ENCODE results near the gene STXBP1. TPM values are rescaled to one million over a fixed set of nuclear protein-coding genes. Genes with fewer than 3 reads are reported as not detected.

STXBP1 gene
- total and polyA plus RNA-seq, 9 of the 15 experiments (the other 6 are each of a cell fraction or from before 2014, with no cell fraction given): 4.6 to 35.1 (median 9.7) TPM

DNA sequence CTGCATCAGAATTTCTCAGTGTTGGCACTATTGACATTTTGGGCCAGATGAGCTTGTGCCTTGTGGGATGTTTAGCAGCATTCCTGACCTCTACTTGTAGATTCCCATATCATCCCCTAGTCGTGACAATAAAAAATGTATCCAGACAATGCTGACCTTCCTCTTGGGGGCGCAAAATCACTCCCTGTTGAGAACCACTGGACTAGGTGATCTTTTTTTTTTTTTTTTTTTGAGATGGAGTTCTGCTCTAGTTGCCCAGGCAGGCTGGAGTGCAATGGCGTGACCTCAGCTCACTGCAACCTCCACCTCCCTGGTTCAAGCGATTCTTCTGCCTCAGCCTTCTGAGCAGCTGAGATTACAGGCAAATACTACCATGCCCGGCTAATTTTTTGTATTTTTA is 22.6 kb downstream of the STXBP1 start:
- ChIA-PET POLR2A (no interaction called here), CTCF (ENCODE audit: low intra/inter-chr PET ratio) (interaction anchor here (0.6 to 1.4 kb wide), 3 partner anchors 17 to 489 kb away, joined by 3 to 4 read pairs (median 3); partner anchors contain the start of gene TOR2A)
- DNase-seq (ENCODE audit: extremely low read depth in 1 of 4, low spot score in 3 of 4) (peak in 1 of 4 experiments; percentile 65), FAIRE-seq (peak; percentile 87), ATAC-seq (peak; percentile 74)
- intact Hi-C loops (cut with micrococcal nuclease): loop anchor here (2.0 kb wide), 1 partner anchor 100 kb away; the partner anchor contains the start of gene TOR2A
- H2AFZ ChIP-seq (ENCODE audit: low read depth, low read length): no peak overlapping the region
- H3K9me3 ChIP-seq (replicated peaks; ENCODE audit: control insufficient read depth, insufficient read depth, low read depth, low read length): no peaks in the 10 kb centered on the region
- no peak overlapping the region for H3K27ac ChIP-seq (ENCODE audit: extremely low read depth, low read depth, low read length)
- no peaks in the 10 kb centered on the region for H3K9me1 ChIP-seq (ENCODE audit: control insufficient read depth, insufficient read depth, low read length)
- WGBS (ENCODE audit: insufficient coverage, low coverage, missing lambda C conversion rate): 27% methylated on average over 5 of the region's 5 CpGs
- H4K20me1 ChIP-seq (replicated peaks; ENCODE audit: control insufficient read depth, insufficient read depth, low read length): no peaks in the 10 kb centered on the region
- no peaks in the 10 kb centered on the region for H3K36me3 ChIP-seq (ENCODE audit: control insufficient read depth, insufficient read depth, low read length)
- BruUV-seq (replicated peaks): no TSS peak
- no peak overlapping the region for H3K4me3 ChIP-seq
- in situ Hi-C loops (cut with MboI): no loop called here
- no peak overlapping the region for H3K4me2 ChIP-seq (ENCODE audit: insufficient read depth, low read length)
- no peak overlapping the region for H3K9ac ChIP-seq (ENCODE audit: insufficient read depth in 1 of 2, low read depth in 2 of 2, low read length in 2 of 2)
- H3K27me3 ChIP-seq (ENCODE audit: control insufficient read depth in 2 of 2, insufficient read depth in 2 of 2, low read length in 2 of 2): no peaks in the 10 kb centered on the region
- H3K4me1 ChIP-seq (replicated peaks in 1 of 2; ENCODE audit: control insufficient read depth in 2 of 2, insufficient read depth in 2 of 2, low read length in 2 of 2): peaks cover 7 to 16% of the 10 kb centered on the region in 2 experiments; a peak in 4 of 5 replicates
- no peaks in the 10 kb centered on the region; the same call in 2 of the 3 replicates for H3K79me2 ChIP-seq (ENCODE audit: control insufficient read depth, insufficient read depth, low read length)
- TF ChIP-seq SRSF1 (IDR thresholded peaks at IDR 0.05; ENCODE audit: low read depth, low read length): no peak
- TF ChIP-seq JUND (IDR thresholded peaks at IDR 0.05; ENCODE audit: borderline replicate concordance, low read depth, low read length): 0 out of 2 replicates have a peak, but pooled peaks have one; percentile 9
- TF ChIP-seq JUND (tag; IDR thresholded peaks at IDR 0.05; ENCODE audit: borderline replicate concordance, low read depth, low read length): no peak
- TF ChIP-seq MTF1 (CRISPR knock-in tag; IDR thresholded peaks at IDR 0.05; ENCODE audit: borderline replicate concordance): no peak
- TF ChIP-seq ZFP1 (CRISPR knock-in tag; IDR thresholded peaks at IDR 0.05): no peak
- no peak for TF ChIP-seq GATAD2A (IDR thresholded peaks at IDR 0.05)
- TF ChIP-seq, protein P1, sequence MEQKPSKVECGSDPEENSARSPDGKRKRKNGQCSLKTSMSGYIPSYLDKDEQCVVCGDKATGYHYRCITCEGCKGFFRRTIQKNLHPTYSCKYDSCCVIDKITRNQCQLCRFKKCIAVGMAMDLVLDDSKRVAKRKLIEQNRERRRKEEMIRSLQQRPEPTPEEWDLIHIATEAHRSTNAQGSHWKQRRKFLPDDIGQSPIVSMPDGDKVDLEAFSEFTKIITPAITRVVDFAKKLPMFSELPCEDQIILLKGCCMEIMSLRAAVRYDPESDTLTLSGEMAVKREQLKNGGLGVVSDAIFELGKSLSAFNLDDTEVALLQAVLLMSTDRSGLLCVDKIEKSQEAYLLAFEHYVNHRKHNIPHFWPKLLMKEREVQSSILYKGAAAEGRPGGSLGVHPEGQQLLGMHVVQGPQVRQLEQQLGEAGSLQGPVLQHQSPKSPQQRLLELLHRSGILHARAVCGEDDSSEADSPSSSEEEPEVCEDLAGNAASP (IDR thresholded peaks at IDR 0.05): no peak
- no peak for TF ChIP-seq BRD4 (IDR thresholded peaks at IDR 0.05)
- TF ChIP-seq, protein P2, sequence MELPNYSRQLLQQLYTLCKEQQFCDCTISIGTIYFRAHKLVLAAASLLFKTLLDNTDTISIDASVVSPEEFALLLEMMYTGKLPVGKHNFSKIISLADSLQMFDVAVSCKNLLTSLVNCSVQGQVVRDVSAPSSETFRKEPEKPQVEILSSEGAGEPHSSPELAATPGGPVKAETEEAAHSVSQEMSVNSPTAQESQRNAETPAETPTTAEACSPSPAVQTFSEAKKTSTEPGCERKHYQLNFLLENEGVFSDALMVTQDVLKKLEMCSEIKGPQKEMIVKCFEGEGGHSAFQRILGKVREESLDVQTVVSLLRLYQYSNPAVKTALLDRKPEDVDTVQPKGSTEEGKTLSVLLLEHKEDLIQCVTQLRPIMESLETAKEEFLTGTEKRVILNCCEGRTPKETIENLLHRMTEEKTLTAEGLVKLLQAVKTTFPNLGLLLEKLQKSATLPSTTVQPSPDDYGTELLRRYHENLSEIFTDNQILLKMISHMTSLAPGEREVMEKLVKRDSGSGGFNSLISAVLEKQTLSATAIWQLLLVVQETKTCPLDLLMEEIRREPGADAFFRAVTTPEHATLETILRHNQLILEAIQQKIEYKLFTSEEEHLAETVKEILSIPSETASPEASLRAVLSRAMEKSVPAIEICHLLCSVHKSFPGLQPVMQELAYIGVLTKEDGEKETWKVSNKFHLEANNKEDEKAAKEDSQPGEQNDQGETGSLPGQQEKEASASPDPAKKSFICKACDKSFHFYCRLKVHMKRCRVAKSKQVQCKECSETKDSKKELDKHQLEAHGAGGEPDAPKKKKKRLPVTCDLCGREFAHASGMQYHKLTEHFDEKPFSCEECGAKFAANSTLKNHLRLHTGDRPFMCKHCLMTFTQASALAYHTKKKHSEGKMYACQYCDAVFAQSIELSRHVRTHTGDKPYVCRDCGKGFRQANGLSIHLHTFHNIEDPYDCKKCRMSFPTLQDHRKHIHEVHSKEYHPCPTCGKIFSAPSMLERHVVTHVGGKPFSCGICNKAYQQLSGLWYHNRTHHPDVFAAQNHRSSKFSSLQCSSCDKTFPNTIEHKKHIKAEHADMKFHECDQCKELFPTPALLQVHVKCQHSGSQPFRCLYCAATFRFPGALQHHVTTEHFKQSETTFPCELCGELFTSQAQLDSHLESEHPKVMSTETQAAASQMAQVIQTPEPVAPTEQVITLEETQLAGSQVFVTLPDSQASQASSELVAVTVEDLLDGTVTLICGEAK (IDR thresholded peaks at IDR 0.05): no peak
- TF ChIP-seq, protein P2 (CRISPR knock-in tag; IDR thresholded peaks at IDR 0.05): no peak
- TF ChIP-seq ZNF668 (CRISPR knock-in tag; IDR thresholded peaks at IDR 0.05): no peak
- TF ChIP-seq HIVEP1 (CRISPR knock-in tag; IDR thresholded peaks at IDR 0.05): no peak
- no peak for TF ChIP-seq SETDB1 (IDR thresholded peaks at IDR 0.05; ENCODE audit: low read length)
- no peak for TF ChIP-seq ZKSCAN3 (CRISPR knock-in tag; IDR thresholded peaks at IDR 0.05)
- TF ChIP-seq MEF2A (IDR thresholded peaks at IDR 0.05; ENCODE audit: control insufficient read depth, low read depth, low read length): no peak

Measured in K562 (cell line).